Measurements from ENCODE around the gene IKZF4.
A peak's percentile ranks its signal among the peaks of the same experiment; 100 is the strongest.

DNA sequence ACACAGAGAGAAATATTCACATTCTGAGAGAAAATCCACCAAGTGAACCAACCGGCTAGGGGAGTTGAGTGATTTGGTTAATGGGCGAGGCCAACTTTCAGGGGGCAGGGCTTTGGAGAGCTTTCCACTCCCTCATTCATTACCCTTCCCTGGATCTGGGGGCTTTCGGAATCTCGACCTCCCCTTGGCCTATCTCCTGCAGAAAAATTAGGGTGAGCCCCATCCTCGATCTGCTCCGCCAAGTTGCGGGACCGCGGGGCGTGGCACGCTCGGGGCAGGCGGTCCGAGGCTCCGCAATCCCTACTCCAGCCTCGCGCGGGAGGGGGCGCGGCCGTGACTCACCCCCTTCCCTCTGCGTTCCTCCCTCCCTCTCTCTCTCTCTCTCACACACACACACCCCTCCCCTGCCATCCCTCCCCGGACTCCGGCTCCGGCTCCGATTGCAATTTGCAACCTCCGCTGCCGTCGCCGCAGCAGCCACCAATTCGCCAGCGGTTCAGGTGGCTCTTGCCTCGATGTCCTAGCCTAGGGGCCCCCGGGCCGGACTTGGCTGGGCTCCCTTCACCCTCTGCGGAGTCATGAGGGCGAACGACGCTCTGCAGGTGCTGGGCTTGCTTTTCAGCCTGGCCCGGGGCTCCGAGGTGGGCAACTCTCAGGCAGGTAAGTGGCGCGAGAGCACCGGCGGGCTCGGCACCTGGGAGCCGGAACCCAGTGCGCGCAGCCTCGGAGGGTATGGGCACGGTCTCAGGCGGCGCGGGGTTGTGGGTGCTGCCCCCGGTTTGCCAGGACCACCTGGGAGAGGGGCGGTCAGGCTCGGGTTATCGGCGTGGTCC is 59.1 kb downstream of the IKZF4 start, which contains the start of gene ERBB3:
- TF ChIP-seq ARNTL (CRISPR knock-in tag; IDR thresholded peaks at IDR 0.05; ENCODE audit: borderline replicate concordance, low read depth) (no peak), CSDC2 (CRISPR knock-in tag; IDR thresholded peaks at IDR 0.05) (no peak), PATZ1 (CRISPR knock-in tag; IDR thresholded peaks at IDR 0.05; ENCODE audit: borderline replicate concordance) (peak; percentile 70; the same call in 1 of the 2 replicates), BACH2 (CRISPR knock-in tag; IDR thresholded peaks at IDR 0.05; ENCODE audit: borderline replicate concordance) (no peak), ZFP30 (CRISPR knock-in tag; IDR thresholded peaks at IDR 0.05) (no peak), ZFP3 (CRISPR knock-in tag; IDR thresholded peaks at IDR 0.05) (no peak)

Measured in SK-N-SH treated with all-trans-retinoic acid at 6 μM for 48 hours (cell line).